Right lung (tissue), 5 donors: ENCODE data around the gene NF1. TPM values are rescaled to one million over a fixed set of nuclear protein-coding genes. Genes with fewer than 3 reads are reported as not detected.
"Not testable (repeated sequence)": the region's sequence is repeated elsewhere in the genome, so short reads cannot be mapped to it uniquely, and the experiment has no call there.

Experiments used
- DNase-seq, 2 donors: peaks; one replicate each; pipeline ENCODE4 v3.0.0-alpha.2; 2013
- polyA plus RNA-seq, 5 donors: library from polyadenylated mRNA; unstranded; fragments of 120-200 nt; gene quantifications; one replicate each; pipeline versions ENCODE4 v1.2.1 to v1.2.3, GENCODE V29; 2013; ENCODE audit warnings: inconsistent platforms in 1 of 5, low replicate concordance in 1 of 5; ENCODE audit not compliant: insufficient read length in 5 of 5, insufficient read depth in 1 of 5

The NF1 gene
- polyA plus RNA-seq, 5 donors = 28.4 to 50.1 (median 47.0) TPM

- DNase-seq = no peak
Observed at GRCh38 chr17:31295489-31295871, 200.7 kb downstream of the NF1 start.

DNA sequence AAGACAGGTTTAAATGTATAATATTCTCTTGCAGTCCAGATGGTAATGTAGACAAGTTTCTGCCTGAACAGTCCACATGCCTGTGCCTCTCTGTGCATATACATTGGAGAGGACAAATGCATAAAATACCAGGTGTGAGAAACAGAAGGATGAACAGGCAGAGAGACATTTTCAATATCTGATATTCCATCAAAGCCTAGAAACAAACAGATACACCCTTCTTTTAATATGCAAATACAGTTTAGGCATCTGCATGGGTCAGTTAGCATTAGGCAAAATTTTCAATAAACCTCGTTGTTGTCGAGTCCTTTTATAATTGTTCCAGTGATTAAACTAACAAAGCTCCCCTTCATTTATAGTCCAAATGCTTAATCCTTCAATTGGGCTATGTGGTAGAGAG lies 201.4 kb downstream of the NF1 start:
- no peak for DNase-seq

GRCh38 chr17:31297090-31297489 lies 202.3 kb downstream of the NF1 start, which contains the start of gene OMG:
OMG (minus strand) TSS chr17:31297239; CDS start chr17:31296331, 908 bp downstream.
- DNase-seq = no peak

GRCh38 chr17:31299624-31300023 lies 204.8 kb downstream of the NF1 start:
- DNase-seq = no peak

DNA sequence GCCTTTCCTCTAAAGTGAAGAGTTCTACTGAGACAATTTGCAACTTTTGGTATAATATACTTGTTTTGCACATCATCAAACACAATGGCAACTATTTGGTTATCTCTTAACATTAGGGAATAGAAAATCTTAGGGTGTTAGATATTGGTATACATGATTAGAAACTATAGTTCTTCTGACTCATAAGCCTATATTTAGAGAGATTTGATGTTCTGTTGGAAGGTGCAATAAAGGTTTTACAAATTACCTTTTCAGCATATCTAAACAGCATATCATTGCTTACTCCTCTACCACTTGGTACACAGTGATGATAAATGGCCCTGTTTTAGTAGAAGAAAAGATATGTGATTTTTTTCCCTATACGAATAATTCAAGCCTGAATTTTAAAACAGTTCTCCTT lies 212.9 kb downstream of the NF1 start:
- DNase-seq = no peak

DNA sequence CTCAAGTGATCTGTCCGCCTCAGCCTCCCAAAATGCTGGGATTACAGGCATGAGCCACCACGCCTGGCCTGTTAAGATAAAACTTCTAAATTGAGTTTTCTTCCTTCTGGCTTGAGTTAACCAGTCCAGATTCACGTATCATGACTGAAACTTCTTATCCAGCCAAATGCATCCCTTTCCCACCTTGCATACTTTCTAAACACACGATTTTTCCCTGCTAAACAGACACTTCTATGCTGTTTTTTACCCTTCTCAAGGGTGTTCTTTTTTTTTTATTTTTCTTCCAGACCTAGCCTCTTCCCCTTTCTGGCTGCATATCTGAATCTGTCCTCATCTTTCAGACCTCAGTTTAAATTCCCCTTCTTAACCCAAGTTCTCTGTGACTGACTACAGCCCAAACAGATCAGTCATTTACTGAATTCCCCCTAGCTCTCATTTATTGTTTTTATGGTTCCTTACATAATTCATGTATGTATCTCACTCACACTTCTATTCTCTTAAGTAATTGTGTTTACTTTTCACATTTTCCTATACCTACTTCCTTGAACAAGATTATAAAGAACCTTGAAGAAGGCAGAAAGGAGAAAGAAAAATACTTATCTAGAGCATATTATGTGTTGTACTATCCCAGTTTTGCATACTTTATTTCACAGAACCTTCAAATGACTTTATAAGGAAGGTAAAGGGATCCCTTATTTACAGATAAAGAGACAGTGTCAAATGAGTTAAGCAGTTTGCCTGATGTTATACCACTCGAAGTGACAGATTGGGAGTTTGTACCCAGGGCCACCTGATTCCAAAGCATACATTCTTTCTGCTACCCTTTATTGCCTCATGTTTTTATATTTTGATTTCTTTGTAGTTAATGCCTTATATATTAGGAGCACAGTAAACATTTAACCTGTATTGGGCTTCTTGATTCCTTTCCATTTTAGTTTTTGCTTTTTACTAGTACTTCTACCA lies 213.9 kb downstream of the NF1 start:
- DNase-seq = no peak

GRCh38 chr17:31309556-31309955 lies 214.8 kb downstream of the NF1 start:
- DNase-seq = no peak

- DNase-seq = no peak
Observed at GRCh38 chr17:31310260-31310659, 215.5 kb downstream of the NF1 start.

DNA sequence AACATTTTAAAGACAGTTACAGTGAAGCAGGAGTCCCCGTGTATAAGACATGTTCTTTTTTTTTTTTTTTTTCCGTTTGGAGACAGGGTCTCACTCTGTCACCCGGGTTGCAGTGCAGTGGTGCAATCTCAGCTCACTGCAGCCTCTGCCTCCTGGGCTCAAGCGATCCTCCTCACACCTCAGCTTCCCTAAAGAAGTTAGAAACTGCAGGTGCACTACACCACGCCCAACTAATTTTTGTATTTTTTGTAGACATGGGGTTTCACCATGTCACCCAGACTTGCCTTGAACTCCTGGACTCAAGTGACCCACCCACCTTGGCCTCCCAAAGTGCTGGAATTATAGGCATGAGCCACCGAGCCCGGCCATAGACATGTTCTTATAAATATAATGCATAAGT lies 216.1 kb downstream of the NF1 start:
- DNase-seq = no peak

DNA sequence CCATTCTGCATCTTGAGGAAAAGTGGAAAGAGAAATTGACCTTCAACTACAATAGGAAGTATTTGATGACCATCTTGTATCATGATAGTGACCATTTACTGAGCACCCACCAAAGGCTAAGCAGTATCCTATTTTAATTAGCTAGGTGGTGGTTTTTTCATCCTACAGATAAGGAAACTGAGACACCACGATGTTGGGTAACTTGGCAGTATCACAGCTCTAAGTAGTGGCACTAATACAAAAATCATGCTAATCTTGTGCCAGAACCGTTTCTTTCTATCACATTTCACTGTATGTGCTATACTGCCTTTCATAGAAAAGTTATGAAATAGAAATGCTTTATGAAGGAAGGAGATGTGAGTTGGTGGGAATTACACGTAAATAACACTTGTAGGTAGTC lies 216.7 kb downstream of the NF1 start:
- no peak for DNase-seq

DNA sequence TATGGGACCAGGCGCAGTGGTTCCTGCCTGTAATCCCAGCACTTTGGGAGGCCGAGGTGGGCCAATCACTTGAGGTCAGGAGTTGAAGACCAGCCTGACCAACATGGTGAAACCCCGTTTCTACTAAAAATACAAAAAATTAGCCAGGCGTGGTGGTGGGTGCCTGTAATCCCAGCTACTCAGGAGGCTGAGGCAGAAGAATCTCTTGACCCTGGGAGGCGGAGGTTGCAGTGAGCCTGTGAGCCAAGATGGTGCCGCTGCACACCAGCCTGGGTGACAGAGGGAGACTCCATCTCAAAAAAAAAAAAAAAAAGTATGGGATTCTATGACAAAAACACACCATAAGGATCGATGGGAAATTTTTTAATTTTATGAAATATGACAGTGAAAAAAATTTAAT lies 217.4 kb downstream of the NF1 start:
- DNase-seq = not testable (repeated sequence)

- no peak for DNase-seq
Observed at GRCh38 chr17:31313982-31314781, 219.4 kb downstream of the NF1 start, which contains the start of gene EVI2B. EVI2B (minus strand) TSS chr17:31314054; CDS start chr17:31305609, 8,445 bp downstream.

- no peak for DNase-seq
Observed at GRCh38 chr17:31314782-31315100, 220.0 kb downstream of the NF1 start.

DNA sequence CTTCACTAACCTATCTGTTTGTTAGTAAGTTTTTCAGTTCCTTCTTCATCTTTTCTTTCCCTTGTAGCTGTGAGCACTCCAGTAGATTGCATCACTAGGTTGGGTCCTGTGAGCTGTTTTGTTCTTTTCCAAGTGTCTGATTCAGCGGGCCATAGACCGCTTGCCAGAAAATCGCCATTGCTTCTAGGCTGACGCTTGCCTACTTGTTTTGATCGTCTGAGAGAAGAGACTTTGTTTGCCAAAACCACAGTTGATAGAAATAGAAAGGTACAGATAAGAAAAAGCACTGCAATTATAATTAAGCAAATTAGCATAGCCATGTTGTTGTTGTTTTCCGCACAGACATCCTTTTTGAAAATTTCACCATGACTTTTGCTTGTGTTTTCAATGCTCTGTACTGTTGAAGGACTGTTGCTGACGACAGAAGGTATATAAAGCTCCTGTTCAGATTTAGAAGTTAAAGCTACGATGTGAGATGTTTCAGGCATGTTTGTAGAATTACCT lies 223.6 kb downstream of the NF1 start:
- DNase-seq = peak; percentile 27 to 33

GRCh38 chr17:31318851-31319661 lies 224.3 kb downstream of the NF1 start:
- DNase-seq = no peak

- DNase-seq = no peak
Observed at GRCh38 chr17:31320241-31320640, 225.5 kb downstream of the NF1 start.

- no peak for DNase-seq
Observed at GRCh38 chr17:31320791-31321190, 226.0 kb downstream of the NF1 start.

GRCh38 chr17:31321481-31321880 lies 226.7 kb downstream of the NF1 start, which contains the start of gene EVI2A:
EVI2A (minus strand) TSS chr17:31321622; CDS start chr17:31319013, 2,609 bp downstream.
- DNase-seq = no peak

- no peak for DNase-seq
Observed at GRCh38 chr17:31321966-31322365, 227.2 kb downstream of the NF1 start.

- no peak for DNase-seq
Observed at GRCh38 chr17:31323551-31323950, 228.8 kb downstream of the NF1 start.

DNA sequence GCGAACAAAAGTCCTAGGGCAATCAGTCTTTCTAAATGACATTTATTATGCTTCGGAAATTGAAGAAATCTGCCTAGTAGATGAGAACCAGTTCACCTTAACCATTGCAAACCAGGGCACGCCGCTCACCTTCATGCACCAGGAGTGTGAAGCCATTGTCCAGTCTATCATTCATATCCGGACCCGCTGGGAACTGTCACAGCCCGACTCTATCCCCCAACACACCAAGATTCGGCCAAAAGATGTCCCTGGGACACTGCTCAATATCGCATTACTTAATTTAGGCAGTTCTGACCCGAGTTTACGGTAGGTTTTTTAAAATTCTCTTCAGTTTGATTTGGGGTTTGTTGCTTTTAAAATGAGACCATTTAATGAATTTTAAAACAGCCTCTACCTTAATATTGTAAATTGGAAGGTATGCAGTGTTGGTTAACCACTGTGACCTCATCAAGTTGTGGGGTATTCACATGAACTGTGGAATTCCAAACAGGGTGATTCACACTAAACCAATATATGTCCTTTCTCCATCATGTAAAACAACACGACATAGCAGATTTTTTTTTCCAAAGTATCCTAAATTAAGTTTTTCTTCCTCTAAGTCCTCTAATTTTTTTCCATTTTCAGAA lies 232.9 kb downstream of the NF1 start:
- no peak for DNase-seq
